Choroid plexus epithelial cell (primary cell): ENCODE measurements around the gene SPATA4.

Experiments used
- DNase-seq: peaks from one replicate; pipeline ENCODE4 v3.0.0-alpha.2; 2010; ENCODE audit warnings: low read depth
- H3K4me3 ChIP-seq: 2 replicates; pipeline ENCODE4 v1.5.1; 2011; ENCODE audit warnings: low read depth, mild to moderate bottlenecking, control low read depth, low read length, moderate library complexity
- TF ChIP-seq, protein P1 (sequence below): conservative IDR thresholded peaks from 2 replicates; pipeline ENCODE4 v1.5.1; 2011; ENCODE audit warnings: low read depth, mild to moderate bottlenecking, control low read depth, inconsistent platforms, low read length, moderate library complexity

Gene SPATA4

DNA sequence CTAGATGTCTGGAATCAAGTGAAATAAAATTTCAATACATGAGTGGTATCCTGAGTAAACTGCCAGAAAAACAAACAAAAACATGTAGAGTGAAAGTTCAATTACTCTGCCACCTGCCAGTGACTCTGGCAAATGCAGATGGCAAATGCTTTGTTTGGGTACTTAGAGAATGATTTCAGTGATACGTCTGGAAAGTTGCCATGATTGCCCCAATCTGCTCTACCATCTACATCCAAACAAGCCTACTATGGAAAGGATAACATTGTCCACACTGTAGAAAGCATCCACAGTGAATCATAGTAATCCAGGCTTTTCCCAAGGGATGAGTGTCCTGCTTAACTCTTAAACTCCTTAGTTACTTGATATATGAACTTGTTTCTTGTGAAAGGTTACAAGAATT lies 3.4 kb downstream of the SPATA4 start:
- TF ChIP-seq, protein P1, sequence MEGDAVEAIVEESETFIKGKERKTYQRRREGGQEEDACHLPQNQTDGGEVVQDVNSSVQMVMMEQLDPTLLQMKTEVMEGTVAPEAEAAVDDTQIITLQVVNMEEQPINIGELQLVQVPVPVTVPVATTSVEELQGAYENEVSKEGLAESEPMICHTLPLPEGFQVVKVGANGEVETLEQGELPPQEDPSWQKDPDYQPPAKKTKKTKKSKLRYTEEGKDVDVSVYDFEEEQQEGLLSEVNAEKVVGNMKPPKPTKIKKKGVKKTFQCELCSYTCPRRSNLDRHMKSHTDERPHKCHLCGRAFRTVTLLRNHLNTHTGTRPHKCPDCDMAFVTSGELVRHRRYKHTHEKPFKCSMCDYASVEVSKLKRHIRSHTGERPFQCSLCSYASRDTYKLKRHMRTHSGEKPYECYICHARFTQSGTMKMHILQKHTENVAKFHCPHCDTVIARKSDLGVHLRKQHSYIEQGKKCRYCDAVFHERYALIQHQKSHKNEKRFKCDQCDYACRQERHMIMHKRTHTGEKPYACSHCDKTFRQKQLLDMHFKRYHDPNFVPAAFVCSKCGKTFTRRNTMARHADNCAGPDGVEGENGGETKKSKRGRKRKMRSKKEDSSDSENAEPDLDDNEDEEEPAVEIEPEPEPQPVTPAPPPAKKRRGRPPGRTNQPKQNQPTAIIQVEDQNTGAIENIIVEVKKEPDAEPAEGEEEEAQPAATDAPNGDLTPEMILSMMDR, result no peak
- no peak for DNase-seq
- no peak overlapping the region for H3K4me3 ChIP-seq

DNA sequence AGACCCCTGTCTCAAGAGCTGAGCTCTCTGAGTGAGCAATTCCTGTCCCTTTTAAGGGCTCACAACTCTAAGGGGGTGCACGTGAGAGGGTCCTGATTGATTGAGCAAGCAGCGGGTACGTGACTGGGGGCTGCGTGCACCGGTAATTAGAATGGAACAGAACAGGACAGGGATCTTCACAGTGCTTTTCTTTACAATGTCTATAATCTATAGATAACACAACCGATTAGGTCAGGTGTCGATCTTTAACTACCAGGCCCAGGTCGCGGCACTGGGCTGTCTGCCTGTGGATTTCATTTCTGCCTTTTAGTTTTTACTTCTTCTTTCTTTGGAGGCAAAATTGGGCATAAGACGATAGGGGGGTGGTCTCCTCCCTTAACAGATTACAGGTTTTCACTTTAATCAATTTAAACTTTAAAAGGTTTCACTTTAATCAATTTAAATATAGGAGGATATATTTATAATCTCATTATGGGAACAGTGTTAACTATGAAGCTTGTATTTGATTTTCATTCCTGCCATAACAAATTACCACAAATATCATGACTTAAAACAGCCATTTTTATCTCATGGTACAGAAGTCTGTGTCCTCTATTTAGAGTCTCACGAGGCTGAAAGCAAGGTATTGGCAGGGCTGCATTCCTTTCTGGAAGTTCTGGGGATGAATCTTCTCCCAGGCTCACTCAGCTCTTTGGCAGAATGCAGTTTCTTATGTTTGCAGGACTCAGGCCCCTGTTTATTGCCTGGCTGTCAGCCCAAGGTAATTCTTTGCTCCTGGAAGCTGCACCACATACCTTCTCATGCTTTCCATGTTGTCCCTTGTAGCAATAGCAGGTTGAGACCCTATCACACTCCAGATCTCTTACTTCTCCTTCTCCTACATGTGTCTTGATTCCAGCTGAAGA lies 5.2 kb downstream of the SPATA4 start:
- no peak for DNase-seq
- H3K4me3 ChIP-seq, result no peak overlapping the region
- TF ChIP-seq, protein P1, result no peak

DNA sequence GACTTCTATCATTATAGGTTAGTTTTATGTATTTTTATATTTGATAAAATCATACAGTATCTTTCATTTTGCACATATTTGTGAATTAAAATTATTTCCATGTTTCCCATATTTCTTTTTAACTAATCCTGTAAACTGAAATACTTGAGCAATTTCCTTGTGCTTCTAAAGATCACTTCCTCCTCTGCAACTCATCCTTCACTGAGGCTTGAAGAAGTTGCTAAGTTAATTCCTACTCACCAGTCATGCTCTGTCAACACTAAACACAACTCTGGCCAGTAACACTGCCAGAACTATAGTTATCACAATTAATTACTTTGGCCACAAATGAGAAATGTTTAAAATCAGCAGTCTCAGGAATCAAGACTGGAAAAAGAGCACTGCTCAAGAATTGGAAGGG lies 6.7 kb downstream of the SPATA4 start:
- TF ChIP-seq, protein P1, result no peak
- H3K4me3 ChIP-seq, result no peak overlapping the region
- no peak for DNase-seq

DNA sequence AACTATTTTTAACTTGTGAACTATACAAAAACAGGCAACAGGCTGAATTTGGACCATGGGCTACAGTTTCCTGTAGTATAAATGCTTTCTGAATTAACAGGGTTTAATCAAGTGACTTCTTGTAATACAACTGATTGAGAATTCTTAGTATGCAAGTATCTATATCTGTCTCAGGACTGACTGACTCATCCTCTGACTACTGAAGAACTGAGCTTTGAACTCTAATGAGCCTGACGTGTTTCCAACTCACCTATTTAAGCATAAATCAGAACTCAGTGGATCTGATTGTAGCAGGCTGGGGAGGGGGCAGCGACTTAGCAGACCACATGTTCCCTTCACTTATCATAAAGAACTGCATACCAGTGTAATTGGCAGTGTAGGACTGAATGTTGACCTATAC lies 7.8 kb downstream of the SPATA4 start:
- TF ChIP-seq, protein P1, result no peak
- no peak overlapping the region for H3K4me3 ChIP-seq
- peak; percentile 39 for DNase-seq

DNA sequence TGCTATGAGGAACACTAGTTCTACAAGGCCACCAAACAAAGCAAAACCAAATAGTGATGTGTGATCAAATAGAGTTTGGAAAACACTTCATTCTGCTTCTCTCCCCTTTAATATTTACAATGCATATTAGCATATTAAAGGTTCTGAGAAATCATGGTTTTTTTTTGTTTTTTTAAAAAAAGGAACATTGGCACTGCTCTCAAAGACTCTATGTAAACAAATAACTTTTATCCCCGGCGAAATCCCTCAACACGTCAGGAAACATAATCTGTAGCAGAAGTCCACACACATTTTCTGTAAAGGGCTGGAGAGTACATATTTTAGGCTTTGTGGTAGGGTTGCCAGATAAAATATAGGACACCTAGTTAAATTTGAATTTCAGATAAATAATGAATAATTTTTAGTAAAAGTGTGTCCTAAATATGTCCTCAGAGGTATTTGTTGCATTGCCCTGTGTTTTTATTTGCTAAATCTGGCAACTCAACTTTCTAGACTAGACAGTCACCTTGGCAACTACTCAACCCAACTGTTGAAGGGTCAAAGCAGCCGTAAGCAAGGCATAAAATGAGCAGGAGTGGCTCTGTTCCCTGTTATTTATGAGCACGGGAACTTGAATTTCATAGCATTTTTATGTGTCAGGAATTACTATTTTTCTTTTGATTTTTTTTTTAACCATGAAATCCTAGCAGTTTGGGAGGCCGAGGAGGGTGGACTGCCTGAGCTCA lies 8.6 kb downstream of the SPATA4 start:
- TF ChIP-seq, protein P1, result no peak
- peak; percentile 26 for DNase-seq
- no peak overlapping the region for H3K4me3 ChIP-seq

DNA sequence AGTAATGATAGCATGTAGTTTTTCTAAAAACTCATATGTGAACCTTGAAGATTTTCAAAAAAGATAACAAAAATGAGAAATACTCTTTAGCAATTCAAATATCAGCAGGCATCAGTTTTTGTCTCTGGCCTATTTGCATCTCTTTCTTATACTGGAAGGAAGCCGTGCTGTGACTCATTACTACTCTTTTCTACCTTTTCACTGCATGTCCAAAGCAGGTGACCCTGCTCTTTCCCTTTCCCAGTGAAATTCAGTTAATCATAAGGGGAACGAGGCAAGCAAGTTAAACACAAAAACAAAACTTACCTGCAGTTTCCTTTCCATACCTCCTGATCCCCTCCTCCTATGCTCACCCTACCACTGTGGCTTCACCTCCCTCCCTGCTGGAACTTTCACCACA lies 9.3 kb downstream of the SPATA4 start:
- TF ChIP-seq, protein P1, result no peak
- no peak overlapping the region for H3K4me3 ChIP-seq
- DNase-seq, result no peak

DNA sequence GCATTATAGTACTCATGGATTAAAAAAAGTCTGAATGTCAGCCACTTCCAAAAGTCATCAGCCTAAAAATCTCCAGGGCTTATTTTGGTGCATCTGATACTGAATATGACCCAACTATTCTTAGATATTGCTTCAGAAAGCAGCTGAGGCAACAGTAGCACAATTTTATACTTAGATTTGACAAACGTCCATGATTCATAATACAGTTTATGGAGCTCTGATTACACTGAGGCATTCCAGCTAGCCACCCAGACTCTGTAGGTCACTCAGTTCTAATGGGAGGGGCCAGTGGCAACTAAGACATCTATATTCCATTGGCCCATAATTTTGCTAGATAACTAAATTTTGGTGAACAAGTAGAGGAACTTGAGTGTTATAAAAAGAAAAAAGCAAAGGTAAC lies 10.3 kb downstream of the SPATA4 start:
- TF ChIP-seq, protein P1, result no peak
- DNase-seq, result peak; percentile 76
- H3K4me3 ChIP-seq, result no peak overlapping the region
